ENCODE results near the gene MYO7A.

MYO7A gene

GRCh38 chr11:77252555-77253270 lies 124.7 kb downstream of the MYO7A start:
- DNase-seq (ENCODE audit: insufficient read length, low spot score), result no peak
- no peak for FAIRE-seq
- no peak for TF ChIP-seq CTCF (IDR thresholded peaks at IDR 0.05; ENCODE audit: insufficient read depth, missing control alignments)

- DNase-seq (ENCODE audit: insufficient read length, low spot score) (no peak), FAIRE-seq (no peak)
- no peak for TF ChIP-seq CTCF (IDR thresholded peaks at IDR 0.05; ENCODE audit: insufficient read depth, missing control alignments)
Measured at GRCh38 chr11:77253690-77254089, 125.6 kb downstream of the MYO7A start.

GRCh38 chr11:77259641-77260040 lies 131.6 kb downstream of the MYO7A start:
- FAIRE-seq (no peak), DNase-seq (ENCODE audit: insufficient read length, low spot score) (no peak)
- no peak for TF ChIP-seq CTCF (IDR thresholded peaks at IDR 0.05; ENCODE audit: insufficient read depth, missing control alignments)

GRCh38 chr11:77262803-77263202 lies 134.8 kb downstream of the MYO7A start:
- FAIRE-seq, result no peak
- no peak for DNase-seq (ENCODE audit: insufficient read length, low spot score)
- no peak for TF ChIP-seq CTCF (IDR thresholded peaks at IDR 0.05; ENCODE audit: insufficient read depth, missing control alignments)

Data from D721Med (cell line).